ENCODE measurements around the gene SEL1L3. TPM values are rescaled to one million over a fixed set of nuclear protein-coding genes. Genes with fewer than 3 reads are reported as not detected.

SEL1L3 gene
- total RNA-seq, 1 donor from 2014 or later, result 18.3 TPM

DNA sequence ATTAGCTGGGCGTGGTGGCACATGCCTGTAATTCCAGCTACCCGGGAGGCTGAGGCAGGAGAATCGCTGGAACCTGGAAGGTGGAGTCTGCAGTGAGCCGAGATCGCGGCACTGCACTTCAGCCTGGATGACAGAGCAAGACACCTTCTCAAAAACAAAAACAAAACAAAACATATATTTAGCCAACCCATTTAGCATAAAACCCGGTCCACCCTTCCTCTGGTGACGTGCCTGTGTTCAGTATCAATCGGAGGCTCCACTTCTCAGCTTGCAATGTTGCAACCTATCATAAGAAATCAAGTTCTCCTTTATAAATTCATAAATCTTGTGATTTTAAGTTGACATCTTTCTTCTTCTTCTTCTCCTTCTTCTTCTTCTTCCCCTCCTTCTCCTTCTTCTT, 133.2 kb downstream of the SEL1L3 start:
- Histone ChIP-seq H3K36me3 (ENCODE audit: control insufficient read depth in 3 of 3, insufficient read depth in 3 of 3, low read length in 3 of 3) (no peaks in the 10 kb centered on the region), H3K27ac (ENCODE audit: low read depth, low read length) (no peak overlapping the region), H3K27me3 (ENCODE audit: control insufficient read depth in 3 of 3, insufficient read depth in 3 of 3, low read length in 3 of 3) (no peaks in the 10 kb centered on the region)

DNA sequence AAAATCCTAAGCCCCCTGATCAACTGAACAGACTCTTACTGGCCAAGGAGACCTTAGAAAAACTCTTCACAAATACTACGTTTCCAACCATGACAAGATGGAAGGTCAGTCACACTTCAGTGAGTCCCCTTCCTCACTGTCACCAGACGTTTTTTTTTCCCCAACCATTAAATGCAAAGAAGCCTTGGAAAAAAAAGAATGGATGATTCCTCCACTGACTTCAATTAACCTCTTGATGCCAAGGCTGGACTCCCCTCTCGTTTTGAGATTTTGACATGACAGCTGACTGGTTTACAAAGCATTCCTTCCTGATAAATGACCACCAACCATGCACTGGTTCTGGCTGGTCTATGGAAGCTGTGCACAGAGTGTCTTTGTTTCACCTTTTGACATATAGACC, 133.9 kb downstream of the SEL1L3 start:
- H3K4me1 ChIP-seq (ENCODE audit: control insufficient read depth in 3 of 3, insufficient read depth in 3 of 3, low read length in 3 of 3), result no peaks in the 10 kb centered on the region
- H3K36me3 ChIP-seq (ENCODE audit: control insufficient read depth in 3 of 3, insufficient read depth in 3 of 3, low read length in 3 of 3), result no peaks in the 10 kb centered on the region
- H3K9me3 ChIP-seq (ENCODE audit: control insufficient read depth in 3 of 3, low read length in 3 of 3), result no peaks in the 10 kb centered on the region
- no peak overlapping the region for H3K4me3 ChIP-seq (ENCODE audit: low read length in 3 of 3)
- no peak overlapping the region for H3K9ac ChIP-seq (ENCODE audit: low read depth in 1 of 3, low read length in 3 of 3)
- no peak overlapping the region for H3K27ac ChIP-seq (ENCODE audit: low read depth, low read length)
- no peaks in the 10 kb centered on the region for H3K27me3 ChIP-seq (ENCODE audit: control insufficient read depth in 3 of 3, insufficient read depth in 3 of 3, low read length in 3 of 3)

More for the DNA sequence above, 133.2 kb downstream of the SEL1L3 start:
- Histone ChIP-seq H3K4me3 (ENCODE audit: low read length in 3 of 3) (no peak overlapping the region), H3K9me3 (ENCODE audit: control insufficient read depth in 3 of 3, low read length in 3 of 3) (no peaks in the 10 kb centered on the region), H3K9ac (ENCODE audit: low read depth in 1 of 3, low read length in 3 of 3) (no peak overlapping the region), H3K4me1 (ENCODE audit: control insufficient read depth in 3 of 3, insufficient read depth in 3 of 3, low read length in 3 of 3) (no peaks in the 10 kb centered on the region)

DNA sequence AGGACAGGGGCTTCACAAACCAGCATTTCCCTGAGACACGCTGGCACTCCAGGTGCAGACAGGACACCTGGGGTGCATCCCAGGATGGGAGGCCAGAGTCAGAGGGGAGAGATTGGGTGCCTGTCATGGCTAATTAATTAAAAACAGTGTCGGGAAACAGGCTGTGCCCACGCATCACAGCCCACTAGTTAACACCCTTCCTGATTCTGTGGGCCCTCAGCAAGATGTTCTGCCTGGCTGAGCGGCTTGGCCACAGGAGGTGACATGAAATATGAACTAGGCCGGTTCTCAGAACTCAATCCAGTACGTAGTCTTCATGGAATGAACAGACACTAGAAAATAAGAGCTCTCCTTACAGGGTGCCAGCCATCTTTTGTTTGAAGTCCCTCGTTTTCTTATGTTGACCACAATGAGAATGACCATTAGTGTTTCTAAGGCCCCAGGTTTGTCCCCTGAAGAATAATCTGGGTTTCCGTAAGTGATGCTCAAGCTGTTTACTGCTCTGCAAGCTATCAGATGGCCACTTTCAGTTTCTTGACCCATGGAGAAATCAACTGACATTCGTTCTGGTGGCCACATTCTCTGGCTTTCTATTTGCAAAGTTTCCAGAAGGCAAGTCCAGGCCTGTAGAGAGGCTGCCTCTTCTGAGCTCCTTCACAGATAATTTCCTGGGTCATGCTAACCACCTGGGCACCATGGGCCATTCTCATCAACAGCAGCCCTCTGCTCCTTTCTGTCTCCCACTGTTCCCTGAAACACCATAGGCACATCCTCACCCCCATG, 134.9 kb downstream of the SEL1L3 start:
- H3K27ac ChIP-seq (ENCODE audit: low read depth, low read length), result no peak overlapping the region
- no peak overlapping the region for H3K4me3 ChIP-seq (ENCODE audit: low read length in 3 of 3)
- H3K9me3 ChIP-seq (ENCODE audit: control insufficient read depth in 3 of 3, low read length in 3 of 3), result no peaks in the 10 kb centered on the region
- no peak overlapping the region for H3K9ac ChIP-seq (ENCODE audit: low read depth in 1 of 3, low read length in 3 of 3)
- H3K27me3 ChIP-seq (ENCODE audit: control insufficient read depth in 3 of 3, insufficient read depth in 3 of 3, low read length in 3 of 3), result no peaks in the 10 kb centered on the region
- no peaks in the 10 kb centered on the region for H3K4me1 ChIP-seq (ENCODE audit: control insufficient read depth in 3 of 3, insufficient read depth in 3 of 3, low read length in 3 of 3)
- H3K36me3 ChIP-seq (ENCODE audit: control insufficient read depth in 3 of 3, insufficient read depth in 3 of 3, low read length in 3 of 3), result no peaks in the 10 kb centered on the region

DNA sequence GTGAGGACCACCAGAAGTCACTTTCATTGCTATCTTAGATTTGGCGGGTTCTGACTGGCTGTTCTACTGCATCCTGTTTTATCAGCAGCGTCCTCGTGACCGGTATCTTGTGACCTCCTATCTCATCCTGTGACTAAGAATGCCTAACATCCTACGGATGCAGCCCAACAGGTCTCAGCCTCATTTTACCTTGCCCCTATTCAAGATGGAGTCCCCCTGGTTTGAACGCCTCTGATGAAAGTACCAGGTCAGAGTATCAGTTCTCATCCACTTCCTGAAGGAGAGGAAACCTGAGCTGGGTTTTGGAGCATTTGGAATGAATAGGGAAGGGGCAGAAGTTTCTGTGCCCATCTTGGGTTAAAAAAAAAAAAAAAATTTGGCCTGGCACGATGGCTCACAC, 136.9 kb downstream of the SEL1L3 start:
- no peaks in the 10 kb centered on the region for H3K4me1 ChIP-seq (ENCODE audit: control insufficient read depth in 3 of 3, insufficient read depth in 3 of 3, low read length in 3 of 3)
- no peaks in the 10 kb centered on the region for H3K27me3 ChIP-seq (ENCODE audit: control insufficient read depth in 3 of 3, insufficient read depth in 3 of 3, low read length in 3 of 3)
- no peaks in the 10 kb centered on the region for H3K36me3 ChIP-seq (ENCODE audit: control insufficient read depth in 3 of 3, insufficient read depth in 3 of 3, low read length in 3 of 3)
- no peak overlapping the region for H3K27ac ChIP-seq (ENCODE audit: low read depth, low read length)
- no peak overlapping the region for H3K4me3 ChIP-seq (ENCODE audit: low read length in 3 of 3)
- no peak overlapping the region for H3K9ac ChIP-seq (ENCODE audit: low read depth in 1 of 3, low read length in 3 of 3)
- no peaks in the 10 kb centered on the region for H3K9me3 ChIP-seq (ENCODE audit: control insufficient read depth in 3 of 3, low read length in 3 of 3)

DNA sequence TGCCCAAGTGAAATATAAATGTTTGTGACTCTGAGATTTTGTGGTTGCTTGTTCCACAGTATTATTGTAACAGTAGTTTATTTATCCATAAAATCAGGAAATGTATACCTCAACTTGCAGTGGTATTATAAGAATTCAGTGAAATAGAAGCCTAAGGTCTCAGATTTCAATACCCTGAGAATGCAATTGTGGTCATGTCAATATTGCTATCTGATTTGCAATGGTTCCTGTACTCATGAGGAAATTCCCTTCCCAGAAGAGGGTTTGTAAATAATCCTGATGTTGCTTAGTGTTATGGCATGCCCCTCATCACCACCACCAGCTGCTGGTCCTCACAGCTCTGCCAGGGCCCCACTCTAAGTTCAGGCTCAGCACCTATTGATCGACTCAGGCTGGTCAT, 139.4 kb downstream of the SEL1L3 start:
- Histone ChIP-seq H3K9ac (ENCODE audit: low read depth in 1 of 3, low read length in 3 of 3) (no peak overlapping the region), H3K27ac (ENCODE audit: low read depth, low read length) (no peak overlapping the region), H3K36me3 (ENCODE audit: control insufficient read depth in 3 of 3, insufficient read depth in 3 of 3, low read length in 3 of 3) (no peaks in the 10 kb centered on the region), H3K4me1 (ENCODE audit: control insufficient read depth in 3 of 3, insufficient read depth in 3 of 3, low read length in 3 of 3) (no peaks in the 10 kb centered on the region), H3K4me3 (ENCODE audit: low read length in 3 of 3) (no peak overlapping the region), H3K9me3 (ENCODE audit: control insufficient read depth in 3 of 3, low read length in 3 of 3) (no peaks in the 10 kb centered on the region), H3K27me3 (ENCODE audit: control insufficient read depth in 3 of 3, insufficient read depth in 3 of 3, low read length in 3 of 3) (no peaks in the 10 kb centered on the region)

DNA sequence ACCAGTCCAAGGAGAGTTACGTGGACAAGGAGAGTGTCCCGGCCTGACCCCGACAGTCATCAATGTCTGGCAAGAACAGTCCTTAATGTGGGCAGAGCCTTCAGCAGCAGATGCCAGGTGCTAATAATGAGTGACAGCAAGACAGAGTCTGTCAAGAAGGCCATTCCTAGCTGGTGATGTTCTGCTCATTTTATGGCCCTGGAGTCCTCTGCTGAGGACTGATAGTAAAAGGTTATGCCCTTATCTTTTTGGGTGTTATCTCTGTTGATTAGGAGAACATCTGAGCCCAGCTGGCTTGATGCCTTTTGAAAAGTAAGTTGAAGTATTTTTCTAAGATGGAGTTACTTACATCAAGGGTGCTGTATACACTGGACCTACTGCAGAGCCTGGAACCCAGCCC, 139.8 kb downstream of the SEL1L3 start:
- Histone ChIP-seq H3K9me3 (ENCODE audit: control insufficient read depth in 3 of 3, low read length in 3 of 3) (no peaks in the 10 kb centered on the region), H3K4me1 (ENCODE audit: control insufficient read depth in 3 of 3, insufficient read depth in 3 of 3, low read length in 3 of 3) (no peaks in the 10 kb centered on the region), H3K27me3 (ENCODE audit: control insufficient read depth in 3 of 3, insufficient read depth in 3 of 3, low read length in 3 of 3) (no peaks in the 10 kb centered on the region), H3K36me3 (ENCODE audit: control insufficient read depth in 3 of 3, insufficient read depth in 3 of 3, low read length in 3 of 3) (no peaks in the 10 kb centered on the region), H3K4me3 (ENCODE audit: low read length in 3 of 3) (no peak overlapping the region), H3K27ac (ENCODE audit: low read depth, low read length) (no peak overlapping the region), H3K9ac (ENCODE audit: low read depth in 1 of 3, low read length in 3 of 3) (no peak overlapping the region)

DNA sequence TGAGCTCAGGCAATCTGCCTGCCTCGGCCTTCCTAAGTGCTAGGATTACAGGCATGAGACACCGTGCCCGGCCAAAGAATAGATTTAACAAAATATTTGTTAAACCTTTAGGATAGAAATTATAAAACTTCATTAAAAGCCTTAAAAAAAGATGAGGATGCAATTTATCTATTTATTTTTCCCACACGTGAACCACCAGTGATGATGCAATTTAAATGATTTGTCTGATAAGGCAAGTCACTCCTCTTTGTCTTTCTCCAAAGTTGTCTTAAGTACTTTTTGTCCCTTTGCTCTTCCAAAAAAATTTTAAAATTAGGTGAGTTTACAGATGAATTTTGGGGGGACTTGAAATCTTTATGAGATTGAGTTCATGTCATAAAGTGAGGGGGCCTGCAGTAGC, 149.0 kb downstream of the SEL1L3 start:
- H3K9ac ChIP-seq (ENCODE audit: low read depth in 1 of 3, low read length in 3 of 3), result no peak overlapping the region
- no peak overlapping the region for H3K4me3 ChIP-seq (ENCODE audit: low read length in 3 of 3)
- H3K4me1 ChIP-seq (ENCODE audit: control insufficient read depth in 3 of 3, insufficient read depth in 3 of 3, low read length in 3 of 3), result no peaks in the 10 kb centered on the region
- H3K27me3 ChIP-seq (ENCODE audit: control insufficient read depth in 3 of 3, insufficient read depth in 3 of 3, low read length in 3 of 3), result no peaks in the 10 kb centered on the region
- no peaks in the 10 kb centered on the region for H3K9me3 ChIP-seq (ENCODE audit: control insufficient read depth in 3 of 3, low read length in 3 of 3)
- no peak overlapping the region for H3K27ac ChIP-seq (ENCODE audit: low read depth, low read length)
- H3K36me3 ChIP-seq (ENCODE audit: control insufficient read depth in 3 of 3, insufficient read depth in 3 of 3, low read length in 3 of 3), result no peaks in the 10 kb centered on the region

DNA sequence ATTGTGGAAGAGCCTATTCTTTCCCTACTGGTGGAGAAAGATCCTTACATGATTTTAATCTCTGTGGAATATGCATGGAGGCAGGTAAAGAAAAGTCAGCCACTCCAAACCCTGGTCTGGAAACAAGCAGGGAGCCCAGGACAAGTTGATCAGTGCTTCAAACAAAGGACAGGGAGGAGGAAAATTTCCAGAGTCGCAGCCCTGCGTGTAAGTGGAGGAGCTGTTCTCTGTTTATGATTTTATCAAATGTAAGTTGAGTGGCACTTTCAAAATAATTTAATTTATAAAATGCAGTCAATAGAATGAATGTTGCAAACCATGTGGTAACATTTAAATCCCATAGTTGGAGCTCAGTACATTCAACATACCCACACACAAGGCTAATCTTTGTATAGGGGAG, 150.2 kb downstream of the SEL1L3 start:
- H3K4me1 ChIP-seq (ENCODE audit: control insufficient read depth in 3 of 3, insufficient read depth in 3 of 3, low read length in 3 of 3), result no peaks in the 10 kb centered on the region
- no peak overlapping the region for H3K9ac ChIP-seq (ENCODE audit: low read depth in 1 of 3, low read length in 3 of 3)
- no peak overlapping the region for H3K27ac ChIP-seq (ENCODE audit: low read depth, low read length)
- H3K27me3 ChIP-seq (ENCODE audit: control insufficient read depth in 3 of 3, insufficient read depth in 3 of 3, low read length in 3 of 3), result no peaks in the 10 kb centered on the region
- H3K9me3 ChIP-seq (ENCODE audit: control insufficient read depth in 3 of 3, low read length in 3 of 3), result no peaks in the 10 kb centered on the region
- H3K36me3 ChIP-seq (ENCODE audit: control insufficient read depth in 3 of 3, insufficient read depth in 3 of 3, low read length in 3 of 3), result no peaks in the 10 kb centered on the region
- no peak overlapping the region for H3K4me3 ChIP-seq (ENCODE audit: low read length in 3 of 3)

DNA sequence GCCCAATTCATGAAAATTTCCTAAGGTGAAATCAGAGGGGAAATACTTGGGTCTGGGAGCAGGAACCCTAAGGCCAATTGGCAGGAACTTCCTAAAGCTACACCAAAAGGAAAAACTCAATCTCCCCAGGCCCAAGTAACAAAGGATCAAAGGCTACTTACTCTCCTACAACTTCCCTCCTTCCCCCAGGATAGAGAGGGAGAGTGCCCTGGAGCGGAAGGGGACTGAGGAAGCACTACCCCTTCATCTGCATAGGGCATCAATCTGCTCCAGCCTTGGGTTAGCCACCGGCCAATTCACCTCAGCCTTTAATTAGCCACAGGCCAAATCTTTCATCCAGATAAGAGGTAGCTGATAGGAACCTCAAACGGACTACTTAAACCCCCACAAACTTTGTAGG, 152.2 kb downstream of the SEL1L3 start:
- H3K27ac ChIP-seq (ENCODE audit: low read depth, low read length), result no peak overlapping the region
- H3K4me3 ChIP-seq (ENCODE audit: low read length in 3 of 3), result no peak overlapping the region
- no peak overlapping the region for H3K9ac ChIP-seq (ENCODE audit: low read depth in 1 of 3, low read length in 3 of 3)
- H3K27me3 ChIP-seq (ENCODE audit: control insufficient read depth in 3 of 3, insufficient read depth in 3 of 3, low read length in 3 of 3), result no peaks in the 10 kb centered on the region
- no peaks in the 10 kb centered on the region for H3K36me3 ChIP-seq (ENCODE audit: control insufficient read depth in 3 of 3, insufficient read depth in 3 of 3, low read length in 3 of 3)
- no peaks in the 10 kb centered on the region for H3K9me3 ChIP-seq (ENCODE audit: control insufficient read depth in 3 of 3, low read length in 3 of 3)
- H3K4me1 ChIP-seq (ENCODE audit: control insufficient read depth in 3 of 3, insufficient read depth in 3 of 3, low read length in 3 of 3), result no peaks in the 10 kb centered on the region

DNA sequence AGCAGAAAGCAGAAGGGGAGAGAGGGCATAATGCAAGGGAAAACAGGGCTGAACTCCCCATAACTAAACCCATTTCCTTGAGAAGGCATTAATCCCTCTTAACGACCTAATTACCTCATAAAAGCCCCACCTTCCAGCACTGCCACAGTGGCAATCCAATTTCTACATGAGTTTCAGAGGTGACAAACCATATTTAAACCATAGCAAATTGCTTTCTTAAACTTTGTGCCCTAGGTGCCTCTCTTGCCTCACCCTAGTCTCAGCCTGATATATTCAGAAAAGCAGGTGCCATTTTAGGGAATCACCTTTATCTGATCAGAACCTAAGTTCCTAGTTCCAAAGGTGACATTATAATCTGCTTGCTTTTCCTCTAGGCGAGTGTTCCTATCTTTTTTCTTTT, 158.3 kb downstream of the SEL1L3 start:
- no peaks in the 10 kb centered on the region for H3K27me3 ChIP-seq (ENCODE audit: control insufficient read depth in 3 of 3, insufficient read depth in 3 of 3, low read length in 3 of 3)
- no peaks in the 10 kb centered on the region for H3K9me3 ChIP-seq (ENCODE audit: control insufficient read depth in 3 of 3, low read length in 3 of 3)
- H3K36me3 ChIP-seq (ENCODE audit: control insufficient read depth in 3 of 3, insufficient read depth in 3 of 3, low read length in 3 of 3), result no peaks in the 10 kb centered on the region
- H3K9ac ChIP-seq (ENCODE audit: low read depth in 1 of 3, low read length in 3 of 3), result no peak overlapping the region
- no peaks in the 10 kb centered on the region for H3K4me1 ChIP-seq (ENCODE audit: control insufficient read depth in 3 of 3, insufficient read depth in 3 of 3, low read length in 3 of 3)
- H3K4me3 ChIP-seq (ENCODE audit: low read length in 3 of 3), result no peak overlapping the region
- no peak overlapping the region for H3K27ac ChIP-seq (ENCODE audit: low read depth, low read length)

All from skeletal muscle tissue (tissue), 4 donors.